ENCODE results near the gene GAR1. TPM values are rescaled to one million over a fixed set of nuclear protein-coding genes. Genes with fewer than 3 reads are reported as not detected.

Gene GAR1
- total RNA-seq, 1 experiment from 2014 or later: 40.6 TPM

- H3K9me3 ChIP-seq (ENCODE audit: control insufficient read depth in 1 of 2, insufficient read depth in 1 of 2, low read depth in 1 of 2, low read length in 2 of 2): no peaks in the 10 kb centered on the region
- H4K20me1 ChIP-seq (ENCODE audit: insufficient read depth): no peaks in the 10 kb centered on the region
- no peak within 1 kb of the TSS for H2AFZ ChIP-seq (ENCODE audit: low read depth, low read length, poor library complexity, severe bottlenecking)
- POLR2A ChIA-PET: no interaction called here
- H3K4me3 ChIP-seq (replicated peaks in 1 of 2; ENCODE audit: low read depth in 1 of 2, low read length in 2 of 2): no peak within 1 kb of the TSS
- no peak for ATAC-seq
- intact Hi-C loops (cut with micrococcal nuclease): loop anchor here (5.0 kb wide), 1 partner anchor 150 kb away; no protein-coding TSS in a partner anchor
- DNase-seq (ENCODE audit: low read depth, low spot score): no peak
- CTCF ChIA-PET: interaction anchor here (2.8 kb wide), 1 partner anchor 151 kb away, joined by 6 read pairs; no protein-coding TSS in a partner anchor
- H3K36me3 ChIP-seq (ENCODE audit: control insufficient read depth in 1 of 2, insufficient read depth in 2 of 2, low read length in 2 of 2): peaks cover 19 to 32% of the 10 kb centered on the region in 2 experiments; a peak in 3 of 4 replicates
- no peak within 1 kb of the TSS for H3K9ac ChIP-seq (ENCODE audit: low read length)
- RAD21 ChIA-PET (ENCODE audit: low non-redundant PET in 1 of 2, low total read pairs in 2 of 2, uncharacterized antibody in 2 of 2, unreplicated experiment in 2 of 2): no interaction called here
- TF ChIP-seq CBX3 (IDR thresholded peaks at IDR 0.05; ENCODE audit: low read depth): no peak
- TF ChIP-seq ATF3 (IDR thresholded peaks at IDR 0.05): no peak
- no peak for TF ChIP-seq EGR1 (IDR thresholded peaks at IDR 0.05; ENCODE audit: low read depth)
- H3K4me2 ChIP-seq (ENCODE audit: low read length): no peak within 1 kb of the TSS
- no peak within 1 kb of the TSS for H3K27ac ChIP-seq (ENCODE audit: low read depth, low read length)
- H3K4me1 ChIP-seq (ENCODE audit: control insufficient read depth in 1 of 2, insufficient read depth in 2 of 2, low read length in 2 of 2): no peaks in the 10 kb centered on the region
- BruUV-seq (replicated peaks): no TSS peak
- no peaks in the 10 kb centered on the region for H3K9me2 ChIP-seq (ENCODE audit: insufficient read depth)
- no peaks in the 10 kb centered on the region; the same call in 1 of the 2 replicates for H3K79me2 ChIP-seq (ENCODE audit: insufficient read depth, low read length)
- H3K27me3 ChIP-seq (ENCODE audit: insufficient read depth, low read length): no peaks in the 10 kb centered on the region
Measured at GRCh38 chr4:109827672-109828071, 12.1 kb downstream of the GAR1 start, which contains the start of gene RRH. TSS of gene RRH (plus strand) at chr4:109827972. CDS start at chr4:109828028, 56 bp downstream.

- intact Hi-C loops (cut with micrococcal nuclease): no loop called here
- H3K9me2 ChIP-seq (ENCODE audit: insufficient read depth): no peaks in the 10 kb centered on the region
- no peaks in the 10 kb centered on the region for H3K79me2 ChIP-seq (ENCODE audit: insufficient read depth, low read length)
- no peaks in the 10 kb centered on the region for H3K36me3 ChIP-seq (ENCODE audit: control insufficient read depth in 1 of 2, insufficient read depth in 2 of 2, low read length in 2 of 2)
- POLR2A ChIA-PET: no interaction called here
- RAD21 ChIA-PET (ENCODE audit: low non-redundant PET in 1 of 2, low total read pairs in 2 of 2, uncharacterized antibody in 2 of 2, unreplicated experiment in 2 of 2): no interaction called here
- no peak overlapping the region for H3K4me3 ChIP-seq (replicated peaks in 1 of 2; ENCODE audit: low read depth in 1 of 2, low read length in 2 of 2)
- no peak overlapping the region for H2AFZ ChIP-seq (ENCODE audit: low read depth, low read length, poor library complexity, severe bottlenecking)
- no peak overlapping the region for H3K9ac ChIP-seq (ENCODE audit: low read length)
- no peaks in the 10 kb centered on the region for H4K20me1 ChIP-seq (ENCODE audit: insufficient read depth)
- ATAC-seq (no peak), DNase-seq (ENCODE audit: low read depth, low spot score) (no peak)
- BruUV-seq (replicated peaks): no TSS peak
- H3K9me3 ChIP-seq (ENCODE audit: control insufficient read depth in 1 of 2, insufficient read depth in 1 of 2, low read depth in 1 of 2, low read length in 2 of 2): no peaks in the 10 kb centered on the region
- no peaks in the 10 kb centered on the region for H3K27me3 ChIP-seq (ENCODE audit: insufficient read depth, low read length)
- CTCF ChIA-PET: no interaction called here
- no peak overlapping the region for H3K27ac ChIP-seq (ENCODE audit: low read depth, low read length)
- no peaks in the 10 kb centered on the region for H3K4me1 ChIP-seq (ENCODE audit: control insufficient read depth in 1 of 2, insufficient read depth in 2 of 2, low read length in 2 of 2)
- no peak overlapping the region for H3K4me2 ChIP-seq (ENCODE audit: low read length)
- TF ChIP-seq SRF (IDR thresholded peaks at IDR 0.05; ENCODE audit: low read depth) (no peak), ZNF274 (IDR thresholded peaks at IDR 0.05; ENCODE audit: low read depth, low read length) (no peak), ATF3 (IDR thresholded peaks at IDR 0.05) (no peak), REST (IDR thresholded peaks at IDR 0.05; ENCODE audit: low read depth) (no peak), MAX (IDR thresholded peaks at IDR 0.05) (no peak), EZH2phosphoT487 (IDR thresholded peaks at IDR 0.05; ENCODE audit: borderline replicate concordance) (no peak), JUND (IDR thresholded peaks at IDR 0.05) (no peak), FOSL1 (IDR thresholded peaks at IDR 0.05; ENCODE audit: low read depth) (no peak), TCF7L2 (IDR thresholded peaks at IDR 0.05; ENCODE audit: borderline replicate concordance, extremely low read depth, insufficient read depth, insufficient read length) (no peak), YY1 (IDR thresholded peaks at IDR 0.05; ENCODE audit: extremely low read depth, insufficient replicate concordance, low read depth, low read length) (no peak), ELF1 (IDR thresholded peaks at IDR 0.05; ENCODE audit: borderline replicate concordance, low read depth) (no peak), ZFX (IDR thresholded peaks at IDR 0.05) (no peak), CTCF (IDR thresholded peaks at IDR 0.05 in 2 of 3, conservative IDR thresholded peaks at IDR 0.05 in 1 of 3; ENCODE audit: borderline replicate concordance in 1 of 3, insufficient read depth in 1 of 3, low read depth in 2 of 3, low read length in 2 of 3) (no peak)
Measured at GRCh38 chr4:109833756-109834155, 18.2 kb downstream of the GAR1 start.

Data from HCT116 (cell line).